Renal cortex interstitium (tissue), 15 donors: ENCODE measurements around the gene RPS6KC1. TPM values are rescaled to one million over a fixed set of nuclear protein-coding genes. Genes with fewer than 3 reads are reported as not detected.
"Not testable (repeated sequence)": the region's sequence is repeated elsewhere in the genome, so short reads cannot be mapped to it uniquely, and the experiment has no call there.

Experiments used
- DNase-seq, 11 donors: peaks; one replicate each; pipeline ENCODE4 v3.0.0-alpha.2; 2013; ENCODE audit warnings: low read depth in 9 of 11, low spot score in 4 of 11; ENCODE audit errors: extremely low read depth in 1 of 11
- long read RNA-seq, 16 experiments: transcript quantifications; one replicate each; lab custom pipeline, GENCODE V29; 2026
- polyA plus RNA-seq, 3 donors: library from polyadenylated mRNA; unstranded; fragments of 120-200 nt; gene quantifications; one replicate each; pipeline ENCODE4 v1.2.1, GENCODE V29; 2013; ENCODE audit not compliant: insufficient read length in 3 of 3

RPS6KC1 gene
- 10 to 100 TPM; 21.9 to 23.5 (median 22.6) TPM for polyA plus RNA-seq
- long read RNA-seq, donor 1: 0 reads
- long read RNA-seq, donor 2: 0 reads
- long read RNA-seq, donor 3, full-length matches to known transcripts: 1 of 9 reads
- long read RNA-seq, donor 3, partial matches to known transcripts: 8 of 9 reads
- long read RNA-seq, donor 3, other reads (novel, unspliced or antisense): 0 of 9 reads
- long read RNA-seq, donor 4: 0 reads
- long read RNA-seq, donor 5: 0 reads
- long read RNA-seq, donor 6, full-length matches to known transcripts: 1 of 6 reads
- long read RNA-seq, donor 6, partial matches to known transcripts: 5 of 6 reads
- long read RNA-seq, donor 6, other reads (novel, unspliced or antisense): 0 of 6 reads
- long read RNA-seq, donor 7, full-length matches to known transcripts: 1 of 6 reads
- long read RNA-seq, donor 7, partial matches to known transcripts: 5 of 6 reads
- long read RNA-seq, donor 7, other reads (novel, unspliced or antisense): 0 of 6 reads
- long read RNA-seq, donor 8: 0 reads
- long read RNA-seq, donor 9, full-length matches to known transcripts: 1 of 1 reads
- long read RNA-seq, donor 9, partial matches to known transcripts: 0 of 1 reads
- long read RNA-seq, donor 9, other reads (novel, unspliced or antisense): 0 of 1 reads
- long read RNA-seq, donor 10, full-length matches to known transcripts: 1 of 1 reads
- long read RNA-seq, donor 10, partial matches to known transcripts: 0 of 1 reads
- long read RNA-seq, donor 10, other reads (novel, unspliced or antisense): 0 of 1 reads
- long read RNA-seq, donor 11: 0 reads
- long read RNA-seq, donor 12, full-length matches to known transcripts: 1 of 1 reads
- long read RNA-seq, donor 12, partial matches to known transcripts: 0 of 1 reads
- long read RNA-seq, donor 12, other reads (novel, unspliced or antisense): 0 of 1 reads
- long read RNA-seq, donor 13, full-length matches to known transcripts: 2 of 7 reads
- long read RNA-seq, donor 13, partial matches to known transcripts: 5 of 7 reads
- long read RNA-seq, donor 13, other reads (novel, unspliced or antisense): 0 of 7 reads
- long read RNA-seq, donor 14: 0 reads
- long read RNA-seq, donor 15: 0 reads
- long read RNA-seq, donor 16, full-length matches to known transcripts: 6 of 28 reads
- long read RNA-seq, donor 16, partial matches to known transcripts: 22 of 28 reads
- long read RNA-seq, donor 16, other reads (novel, unspliced or antisense): 0 of 28 reads

DNA sequence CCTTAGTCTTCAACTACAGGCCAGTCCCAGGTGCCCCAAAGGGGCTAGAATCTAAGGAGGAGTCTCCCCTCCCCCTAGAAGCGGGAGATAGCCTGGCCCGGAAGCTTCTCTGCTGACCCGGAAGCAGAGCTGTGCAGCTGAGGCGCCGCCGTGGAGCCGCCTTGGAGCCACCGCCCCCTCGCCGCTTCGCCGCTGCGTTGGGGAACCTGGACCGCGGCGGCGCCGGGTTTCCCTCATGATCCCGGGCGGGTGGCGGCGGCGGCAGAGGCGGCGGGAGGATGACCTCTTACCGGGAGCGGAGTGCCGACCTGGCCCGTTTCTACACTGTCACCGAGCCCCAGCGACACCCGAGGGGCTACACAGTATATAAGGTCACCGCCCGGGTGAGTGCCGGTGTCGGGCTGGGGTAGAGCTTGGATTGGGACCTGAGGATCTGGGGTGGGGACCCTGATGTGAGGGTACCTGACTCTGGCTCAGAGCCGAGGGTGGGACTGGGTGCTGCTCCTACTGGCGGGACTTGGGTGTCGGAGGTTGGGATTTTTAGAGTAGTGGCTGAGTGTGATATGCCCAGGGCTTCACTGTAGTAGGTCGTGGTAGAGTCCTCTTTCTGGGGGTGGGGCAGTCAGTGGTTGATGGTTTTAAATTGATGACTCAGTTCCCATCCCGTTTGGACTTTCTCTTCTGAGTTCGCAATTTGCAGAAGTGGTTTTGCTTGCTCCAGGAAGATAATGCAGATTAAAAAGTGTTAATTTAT, at the start of gene RPS6KC1:
RPS6KC1 (plus strand) TSS at position 115 of the 754 bp plus-strand sequence; CDS start at position 279, 164 bp downstream.
- DNase-seq: peak; percentile 50 to 78 (median 69)

- DNase-seq: no peak
These were observed 47.8 kb upstream of the RPS6KC1 start for GRCh38 chr1:213003256-213003655.

DNA sequence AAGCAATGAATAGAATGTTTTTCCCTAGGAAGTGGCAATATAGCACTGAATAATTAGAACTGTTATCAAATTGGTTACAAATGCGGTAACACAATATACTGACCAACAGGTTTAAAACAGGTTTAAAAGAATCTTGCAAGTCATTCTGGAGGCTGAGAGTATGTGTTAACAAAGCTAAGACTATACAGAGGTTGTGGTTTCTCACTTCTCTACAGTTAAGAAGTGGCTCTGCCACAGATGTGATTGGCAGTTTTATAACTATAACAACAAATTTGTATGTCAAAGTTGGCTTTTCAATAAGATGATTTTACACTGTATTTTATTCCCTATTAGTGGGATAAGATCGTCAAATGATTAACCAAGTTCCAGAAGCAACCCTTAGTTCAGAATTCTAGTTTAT, 42.5 kb upstream of the RPS6KC1 start:
- no peak for DNase-seq

GRCh38 chr1:213014642-213015041, 36.4 kb upstream of the RPS6KC1 start:
- DNase-seq: peak in 2 of 11 donors; percentile 1

DNA sequence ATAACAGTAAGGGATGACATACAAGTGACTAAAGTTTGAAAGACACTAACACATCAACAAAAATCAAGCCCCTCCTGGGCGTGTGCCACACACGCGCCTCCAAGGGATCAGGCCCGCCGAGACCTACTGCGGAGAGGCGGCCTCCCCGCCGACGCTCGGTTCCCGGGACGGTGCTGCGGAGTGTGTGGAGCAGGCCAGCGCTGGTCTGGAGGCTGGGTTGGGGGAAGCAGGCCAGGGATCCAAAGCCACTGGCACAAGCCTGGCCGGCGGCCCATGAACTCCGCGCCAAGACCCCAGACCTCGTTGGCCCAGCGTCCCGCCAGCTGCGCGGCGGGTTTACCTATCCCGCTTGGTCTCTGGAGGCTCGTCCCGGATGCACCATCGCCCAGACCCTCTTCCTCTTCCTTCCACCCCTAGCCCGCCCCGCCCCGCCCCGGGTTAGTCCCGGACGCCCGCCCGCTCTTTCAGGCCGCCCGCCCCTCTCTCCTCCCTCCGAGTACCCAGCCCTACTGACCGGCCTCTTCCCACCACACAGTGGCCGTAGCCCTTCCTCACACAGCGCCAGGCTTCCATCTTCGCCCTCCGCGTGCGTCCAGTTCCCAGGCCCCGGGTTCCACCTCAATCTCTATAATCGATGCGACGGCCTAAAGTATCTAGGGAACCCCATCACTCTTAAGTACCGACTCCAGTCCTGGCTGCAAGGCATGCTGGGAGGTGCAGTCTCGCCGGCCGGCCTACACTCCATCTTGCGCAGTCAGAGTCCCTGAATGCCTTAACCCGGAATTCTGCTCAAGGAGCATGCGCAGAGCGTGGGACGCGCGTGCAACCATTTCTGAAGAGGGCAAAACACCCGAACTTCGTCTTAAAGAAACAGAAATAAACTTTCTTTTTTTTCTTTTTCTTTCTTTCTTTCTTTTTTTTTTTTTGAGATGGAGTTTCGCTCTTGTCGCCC, 35.7 kb upstream of the RPS6KC1 start, which contains the start of gene ANGEL2:
ANGEL2 (minus strand) TSS at position 769 of the 952 bp plus-strand sequence; CDS start at position 573, 196 bp downstream.
- DNase-seq: peak; percentile 93 to 98 (median 97)

DNA sequence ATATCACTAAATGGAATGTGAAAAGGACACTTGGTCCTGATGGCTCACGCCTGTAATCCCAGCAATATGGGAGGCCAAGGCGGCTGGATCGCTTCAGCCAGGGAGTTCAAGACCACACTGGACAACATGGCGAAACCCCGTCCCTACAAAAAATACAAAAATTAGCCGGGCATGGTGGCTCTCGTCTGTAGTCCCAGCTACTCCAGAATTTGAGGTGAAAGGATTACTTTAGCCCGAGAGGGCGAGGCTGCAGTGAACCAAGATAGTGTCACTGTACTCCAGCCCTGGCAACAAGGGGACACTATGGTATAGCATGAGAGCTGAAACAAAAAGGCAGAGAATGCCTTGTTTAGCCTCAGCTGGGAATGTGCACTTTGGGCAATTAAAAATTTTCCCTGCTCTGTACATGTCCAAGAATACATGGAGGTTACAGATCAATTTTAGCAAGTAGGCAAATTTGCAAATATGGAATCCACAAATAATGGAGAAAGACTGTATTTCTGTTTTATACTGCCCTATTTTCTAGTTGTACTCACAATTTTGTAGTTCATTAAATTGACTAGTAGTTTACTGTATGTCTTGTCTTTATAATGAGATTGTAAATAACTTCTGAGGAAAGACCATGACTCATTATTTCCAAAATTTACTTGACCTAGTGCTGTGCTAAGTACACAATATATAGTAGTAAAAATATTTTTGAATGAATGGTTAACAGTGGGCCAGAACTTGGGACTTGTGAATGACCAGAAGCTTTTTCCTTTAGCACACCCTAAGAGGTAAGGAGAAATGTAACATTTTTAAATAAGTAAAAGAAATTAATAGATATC, 33.4 kb upstream of the RPS6KC1 start:
- no peak for DNase-seq

DNA sequence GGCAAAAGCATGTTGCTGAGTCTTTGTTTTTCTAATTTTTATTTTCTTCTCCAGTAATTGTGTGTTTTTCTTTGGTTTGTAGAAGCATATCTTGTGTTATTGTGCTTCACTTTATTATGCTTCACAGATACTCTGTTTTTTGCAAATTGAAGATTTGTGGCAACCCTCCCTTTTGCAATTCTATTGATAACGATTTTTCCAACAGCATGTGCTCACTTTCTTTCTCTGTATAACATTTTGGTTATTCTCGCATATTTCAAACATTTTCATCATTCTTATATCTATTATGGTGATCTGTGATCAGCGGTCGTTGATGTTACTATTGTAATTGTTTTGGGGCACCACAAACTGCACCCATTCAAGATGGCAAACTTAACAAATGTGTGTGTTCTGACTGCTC, 31.6 kb upstream of the RPS6KC1 start:
- no peak for DNase-seq

- no peak for DNase-seq
These were observed 31.0 kb upstream of the RPS6KC1 start for GRCh38 chr1:213020016-213020415.

DNA sequence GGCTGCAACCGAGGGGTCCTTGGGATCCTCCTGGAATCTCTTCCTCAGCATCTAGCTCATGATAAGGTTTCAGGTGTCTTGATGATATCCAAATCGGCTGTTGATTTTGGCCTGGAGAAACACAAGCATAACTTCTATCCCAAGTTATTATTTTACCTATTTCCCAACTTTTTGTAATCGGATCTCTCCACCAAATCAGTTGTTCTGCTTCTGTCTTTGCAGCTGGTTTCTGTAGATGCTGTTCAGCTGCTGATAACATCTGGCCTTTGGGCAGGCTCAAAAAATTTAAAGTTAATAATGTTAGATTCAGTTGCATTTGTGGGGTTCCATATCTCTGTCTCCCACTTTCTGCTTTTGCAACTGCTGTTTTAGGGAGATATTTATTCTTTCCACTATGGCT, 24.0 kb upstream of the RPS6KC1 start:
- not testable (repeated sequence) for DNase-seq

GRCh38 chr1:213032651-213033050, 18.4 kb upstream of the RPS6KC1 start:
- no peak for DNase-seq

- DNase-seq: no peak
These were observed 16.3 kb upstream of the RPS6KC1 start for GRCh38 chr1:213034713-213035112.

DNA sequence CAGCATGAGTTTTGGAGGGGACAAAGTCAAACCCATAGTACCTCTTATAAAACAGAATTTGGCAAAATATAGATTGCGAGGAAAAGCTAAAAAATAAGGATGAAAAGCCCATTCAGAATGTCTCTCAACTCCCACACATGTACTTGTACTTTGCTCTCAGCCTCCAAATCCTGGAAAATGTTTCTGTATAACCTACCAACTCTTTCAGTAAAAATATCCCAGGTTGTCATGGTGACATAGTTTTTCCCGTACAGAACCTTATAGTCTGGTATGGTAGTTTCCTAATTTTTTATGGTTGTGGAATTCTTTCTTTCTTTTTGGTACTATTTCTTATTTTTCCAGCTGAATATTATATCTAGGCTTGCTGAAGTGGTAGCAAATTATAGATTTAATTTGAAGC, 15.5 kb upstream of the RPS6KC1 start:
- no peak for DNase-seq

DNA sequence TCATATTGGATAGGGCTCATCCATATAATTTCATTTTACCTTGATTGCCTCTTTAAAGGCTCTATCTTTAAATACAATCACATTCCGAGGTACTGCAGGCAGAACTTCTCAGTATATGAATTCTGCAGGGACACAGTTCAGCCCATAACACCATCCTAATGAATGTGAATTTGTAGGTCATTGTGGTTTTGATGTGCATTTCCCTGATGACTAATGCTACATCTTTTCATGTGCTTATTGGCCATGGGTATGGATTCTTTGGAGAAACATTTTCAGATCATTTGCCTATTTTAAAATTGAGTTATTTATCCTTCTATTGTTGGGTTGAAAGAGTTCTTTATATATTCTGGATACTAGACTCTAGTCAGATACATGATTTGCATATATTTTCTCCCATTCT, 9.6 kb upstream of the RPS6KC1 start:
- no peak for DNase-seq

GRCh38 chr1:213045321-213046226, 5.5 kb upstream of the RPS6KC1 start:
- peak in 2 of 11 donors; percentile 7 to 11 for DNase-seq

GRCh38 chr1:213049232-213049631, 1.8 kb upstream of the RPS6KC1 start:
- DNase-seq: no peak

- DNase-seq: peak in 1 of 11 donors; percentile 7
These were observed 305 bp upstream of the RPS6KC1 start for GRCh38 chr1:213050745-213051126.
